ENCODE data around the gene MIER2. TPM values are rescaled to one million over a fixed set of nuclear protein-coding genes. Genes with fewer than 3 reads are reported as not detected.

MIER2 gene
- polyA plus RNA-seq, 1 of the 3 experiments (the other 2 are of a cell fraction): 15.9 TPM

DNA sequence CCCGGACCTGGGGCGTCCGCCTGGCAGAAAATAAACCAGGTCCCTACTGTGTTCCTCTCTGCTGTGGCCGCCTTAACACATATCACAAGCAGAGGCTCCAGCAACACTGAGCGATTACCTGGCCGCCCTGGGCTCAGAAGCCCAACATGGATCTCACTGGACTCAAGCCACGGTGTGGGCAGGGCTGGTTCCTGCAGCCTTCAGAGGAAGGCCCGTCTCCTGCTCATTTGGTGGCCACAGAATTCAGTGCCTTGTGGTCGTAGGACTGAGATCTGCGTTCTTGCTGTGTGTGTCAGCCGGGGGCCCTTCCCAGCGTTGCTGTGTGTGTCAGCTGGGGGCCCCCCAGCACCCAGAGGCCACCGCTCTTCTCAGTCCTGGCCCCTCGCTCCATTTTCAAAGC, 34.1 kb upstream of the MIER2 start:
- 80% methylated on average over 10 of the region's 14 CpGs for WGBS (ENCODE audit: low lambda C conversion rate)
- H3K9me3 ChIP-seq: no peaks in the 10 kb centered on the region
- no peaks in the 10 kb centered on the region for H3K27me3 ChIP-seq (ENCODE audit: insufficient read depth)
- no peak overlapping the region for H3K4me3 ChIP-seq (ENCODE audit: low read depth in 2 of 2, low read length in 1 of 2)
- no peaks in the 10 kb centered on the region for H3K36me3 ChIP-seq (replicated peaks in 1 of 2; ENCODE audit: control insufficient read depth in 1 of 2, insufficient read depth in 2 of 2, low read length in 1 of 2)
- H3F3A ChIP-seq (replicated peaks; ENCODE audit: insufficient read depth): no peaks in the 10 kb centered on the region
- no peaks in the 10 kb centered on the region for H3K79me2 ChIP-seq (ENCODE audit: insufficient read depth)
- ChIA-PET CTCF (no interaction called here), POLR2A (no interaction called here)
- no peak overlapping the region for H3K9ac ChIP-seq
- no peak overlapping the region for H3K27ac ChIP-seq (ENCODE audit: low read depth in 2 of 2, low read length in 1 of 2)
- no peaks in the 10 kb centered on the region for H3K9me2 ChIP-seq
- H4K20me1 ChIP-seq (ENCODE audit: insufficient read depth): no peaks in the 10 kb centered on the region
- TF ChIP-seq JUND (IDR thresholded peaks at IDR 0.05) (no peak), FOSL2 (IDR thresholded peaks at IDR 0.05; ENCODE audit: borderline replicate concordance, low read depth) (no peak), TEAD4 (IDR thresholded peaks at IDR 0.05; ENCODE audit: borderline replicate concordance, insufficient read depth) (no peak), SMC3 (IDR thresholded peaks at IDR 0.05; ENCODE audit: low read depth, low read length) (no peak), FOXM1 (IDR thresholded peaks at IDR 0.05; ENCODE audit: low read depth) (no peak), TCF12 (IDR thresholded peaks at IDR 0.05) (no peak), TAF1 (IDR thresholded peaks at IDR 0.05; ENCODE audit: borderline replicate concordance, low read depth, low read length) (no peak)
- H3K4me2 ChIP-seq: no peak overlapping the region
- no peak overlapping the region for H2AFZ ChIP-seq (ENCODE audit: low read depth)
- DNase-seq: no peak
- no peaks in the 10 kb centered on the region; a peak in 1 of 4 replicates for H3K4me1 ChIP-seq (ENCODE audit: control insufficient read depth in 1 of 2, insufficient read depth in 2 of 2, low read depth in 1 of 2, low read length in 1 of 2)

DNA sequence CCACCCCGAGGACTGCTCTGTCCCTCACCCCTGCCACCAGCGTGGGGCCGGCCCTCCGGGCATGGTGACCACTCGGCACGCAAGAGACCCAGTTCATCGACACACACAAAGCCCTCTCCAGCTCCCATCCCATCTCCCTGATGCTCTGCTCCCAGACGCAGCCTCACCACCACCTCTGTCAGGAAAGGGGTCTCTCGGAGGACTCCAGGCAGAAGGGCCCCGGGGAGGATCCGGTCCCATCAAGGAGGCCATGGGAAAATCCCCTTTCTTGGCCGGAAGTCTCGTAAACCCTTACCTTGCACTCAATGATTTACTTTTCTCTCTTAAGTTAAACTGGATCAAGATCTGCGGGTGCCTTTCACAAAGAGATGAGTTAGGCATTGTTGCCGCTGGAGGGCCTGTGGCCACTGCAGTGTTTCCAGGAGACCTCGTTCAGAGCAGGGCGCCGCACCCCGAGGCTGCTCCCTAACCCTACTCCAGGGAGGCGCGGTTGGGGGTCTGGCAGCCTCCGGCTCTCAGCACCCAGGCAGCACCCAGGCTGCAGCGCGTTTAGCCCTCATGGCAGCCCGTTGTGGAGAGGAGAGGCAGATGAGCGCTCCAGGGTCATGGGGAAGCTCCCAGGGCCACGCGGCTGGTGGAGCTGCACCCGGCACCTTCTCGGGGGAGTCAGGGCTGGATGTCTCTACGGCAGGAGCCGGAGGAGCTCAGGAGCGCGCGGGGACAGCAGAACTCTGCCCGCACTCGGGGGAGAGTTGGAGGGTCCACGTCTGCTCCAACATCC, 33.4 kb upstream of the MIER2 start:
- ChIA-PET POLR2A (interaction anchor here (0.6 kb wide), 1 partner anchor 61 kb away, joined by 3 read pairs; no protein-coding TSS in a partner anchor), CTCF (no interaction called here)
- peak; percentile 50 for DNase-seq
- H3K27me3 ChIP-seq (ENCODE audit: insufficient read depth): no peaks in the 10 kb centered on the region; the same call in 1 of the 2 replicates
- H3K4me2 ChIP-seq: no peak overlapping the region
- no peaks in the 10 kb centered on the region for H3K9me3 ChIP-seq
- H3F3A ChIP-seq (replicated peaks; ENCODE audit: insufficient read depth): no peaks in the 10 kb centered on the region
- H2AFZ ChIP-seq (ENCODE audit: low read depth): no peak overlapping the region
- no peaks in the 10 kb centered on the region for H3K9me2 ChIP-seq
- TF ChIP-seq TEAD4 (IDR thresholded peaks at IDR 0.05; ENCODE audit: borderline replicate concordance, insufficient read depth): no peak
- TF ChIP-seq CHD2 (IDR thresholded peaks at IDR 0.05; ENCODE audit: low read length, partially characterized antibody): no peak
- H4K20me1 ChIP-seq (ENCODE audit: insufficient read depth): no peaks in the 10 kb centered on the region
- no peaks in the 10 kb centered on the region for H3K79me2 ChIP-seq (ENCODE audit: insufficient read depth)
- H3K9ac ChIP-seq: no peak overlapping the region
- H3K4me1 ChIP-seq (ENCODE audit: control insufficient read depth in 1 of 2, insufficient read depth in 2 of 2, low read depth in 1 of 2, low read length in 1 of 2): no peaks in the 10 kb centered on the region; a peak in 1 of 4 replicates
- H3K4me3 ChIP-seq (ENCODE audit: low read depth in 2 of 2, low read length in 1 of 2): no peak overlapping the region
- WGBS (ENCODE audit: low lambda C conversion rate): 43% methylated on average over 23 of the region's 38 CpGs
- H3K27ac ChIP-seq (ENCODE audit: low read depth in 2 of 2, low read length in 1 of 2): no peak overlapping the region
- no peaks in the 10 kb centered on the region for H3K36me3 ChIP-seq (replicated peaks in 1 of 2; ENCODE audit: control insufficient read depth in 1 of 2, insufficient read depth in 2 of 2, low read length in 1 of 2)

DNA sequence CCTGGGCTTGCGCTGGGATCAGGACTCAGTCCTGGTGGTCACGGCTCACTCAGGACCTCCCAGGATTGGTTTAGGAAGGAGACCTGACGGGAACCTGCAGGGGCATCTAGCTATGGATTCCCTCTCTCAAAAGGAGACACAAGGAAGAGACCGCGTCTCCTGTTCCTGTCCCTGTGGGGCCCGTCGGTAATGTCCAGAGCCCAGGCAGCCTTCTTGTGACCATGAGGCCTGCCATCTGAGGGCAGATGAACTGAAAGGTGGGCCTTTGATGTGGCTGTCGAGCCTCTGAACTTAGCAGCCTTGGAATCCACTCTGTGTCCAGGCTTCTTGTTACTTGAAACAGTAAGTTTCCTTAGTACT, 31.5 kb upstream of the MIER2 start:
- H2AFZ ChIP-seq (ENCODE audit: low read depth): no peak overlapping the region
- H3K79me2 ChIP-seq (ENCODE audit: insufficient read depth): no peaks in the 10 kb centered on the region
- DNase-seq: no peak
- no peaks in the 10 kb centered on the region; the same call in 1 of the 2 replicates for H3K27me3 ChIP-seq (ENCODE audit: insufficient read depth)
- no peak overlapping the region for H3K4me3 ChIP-seq (ENCODE audit: low read depth in 2 of 2, low read length in 1 of 2)
- H3K27ac ChIP-seq (ENCODE audit: low read depth in 2 of 2, low read length in 1 of 2): no peak overlapping the region
- H3K9me2 ChIP-seq: no peaks in the 10 kb centered on the region
- no peaks in the 10 kb centered on the region for H4K20me1 ChIP-seq (ENCODE audit: insufficient read depth)
- no peak overlapping the region for H3K9ac ChIP-seq
- H3K9me3 ChIP-seq: no peaks in the 10 kb centered on the region
- ChIA-PET CTCF (interaction anchor here (1.1 kb wide), 1 partner anchor 8 kb away, joined by 3 read pairs; no protein-coding TSS in a partner anchor), POLR2A (no interaction called here)
- H3F3A ChIP-seq (replicated peaks; ENCODE audit: insufficient read depth): no peaks in the 10 kb centered on the region
- WGBS (ENCODE audit: low lambda C conversion rate): 75% methylated on average over 4 of the region's 8 CpGs
- H3K36me3 ChIP-seq (replicated peaks in 1 of 2; ENCODE audit: control insufficient read depth in 1 of 2, insufficient read depth in 2 of 2, low read length in 1 of 2): no peaks in the 10 kb centered on the region
- peaks cover 0 to 15% of the 10 kb centered on the region in 2 experiments; a peak in 1 of 4 replicates for H3K4me1 ChIP-seq (ENCODE audit: control insufficient read depth in 1 of 2, insufficient read depth in 2 of 2, low read depth in 1 of 2, low read length in 1 of 2)
- H3K4me2 ChIP-seq: no peak overlapping the region
- TF ChIP-seq, protein P1, sequence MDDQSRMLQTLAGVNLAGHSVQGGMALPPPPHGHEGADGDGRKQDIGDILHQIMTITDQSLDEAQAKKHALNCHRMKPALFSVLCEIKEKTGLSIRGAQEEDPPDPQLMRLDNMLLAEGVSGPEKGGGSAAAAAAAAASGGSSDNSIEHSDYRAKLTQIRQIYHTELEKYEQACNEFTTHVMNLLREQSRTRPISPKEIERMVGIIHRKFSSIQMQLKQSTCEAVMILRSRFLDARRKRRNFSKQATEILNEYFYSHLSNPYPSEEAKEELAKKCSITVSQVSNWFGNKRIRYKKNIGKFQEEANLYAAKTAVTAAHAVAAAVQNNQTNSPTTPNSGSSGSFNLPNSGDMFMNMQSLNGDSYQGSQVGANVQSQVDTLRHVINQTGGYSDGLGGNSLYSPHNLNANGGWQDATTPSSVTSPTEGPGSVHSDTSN (IDR thresholded peaks at IDR 0.05): no peak
- TF ChIP-seq, protein P2, sequence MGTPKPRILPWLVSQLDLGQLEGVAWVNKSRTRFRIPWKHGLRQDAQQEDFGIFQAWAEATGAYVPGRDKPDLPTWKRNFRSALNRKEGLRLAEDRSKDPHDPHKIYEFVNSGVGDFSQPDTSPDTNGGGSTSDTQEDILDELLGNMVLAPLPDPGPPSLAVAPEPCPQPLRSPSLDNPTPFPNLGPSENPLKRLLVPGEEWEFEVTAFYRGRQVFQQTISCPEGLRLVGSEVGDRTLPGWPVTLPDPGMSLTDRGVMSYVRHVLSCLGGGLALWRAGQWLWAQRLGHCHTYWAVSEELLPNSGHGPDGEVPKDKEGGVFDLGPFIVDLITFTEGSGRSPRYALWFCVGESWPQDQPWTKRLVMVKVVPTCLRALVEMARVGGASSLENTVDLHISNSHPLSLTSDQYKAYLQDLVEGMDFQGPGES (IDR thresholded peaks at IDR 0.05; ENCODE audit: low read depth, low read length): no peak
- TF ChIP-seq TCF12 (IDR thresholded peaks at IDR 0.05) (no peak), RAD21 (IDR thresholded peaks at IDR 0.05; ENCODE audit: low read length) (no peak), TAF1 (IDR thresholded peaks at IDR 0.05; ENCODE audit: borderline replicate concordance, low read depth, low read length) (no peak), CHD2 (IDR thresholded peaks at IDR 0.05; ENCODE audit: low read length, partially characterized antibody) (no peak), EZH2phosphoT487 (IDR thresholded peaks at IDR 0.05; ENCODE audit: borderline replicate concordance, low read depth) (no peak), TEAD4 (IDR thresholded peaks at IDR 0.05; ENCODE audit: borderline replicate concordance, insufficient read depth) (no peak), SIN3A (IDR thresholded peaks at IDR 0.05; ENCODE audit: borderline replicate concordance, low read depth, low read length) (no peak), YY1 (IDR thresholded peaks at IDR 0.05; ENCODE audit: low read depth) (no peak)
- TF ChIP-seq, protein P3, sequence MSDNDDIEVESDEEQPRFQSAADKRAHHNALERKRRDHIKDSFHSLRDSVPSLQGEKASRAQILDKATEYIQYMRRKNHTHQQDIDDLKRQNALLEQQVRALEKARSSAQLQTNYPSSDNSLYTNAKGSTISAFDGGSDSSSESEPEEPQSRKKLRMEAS (IDR thresholded peaks at IDR 0.05; ENCODE audit: low read depth): no peak
- TF ChIP-seq, protein P4, sequence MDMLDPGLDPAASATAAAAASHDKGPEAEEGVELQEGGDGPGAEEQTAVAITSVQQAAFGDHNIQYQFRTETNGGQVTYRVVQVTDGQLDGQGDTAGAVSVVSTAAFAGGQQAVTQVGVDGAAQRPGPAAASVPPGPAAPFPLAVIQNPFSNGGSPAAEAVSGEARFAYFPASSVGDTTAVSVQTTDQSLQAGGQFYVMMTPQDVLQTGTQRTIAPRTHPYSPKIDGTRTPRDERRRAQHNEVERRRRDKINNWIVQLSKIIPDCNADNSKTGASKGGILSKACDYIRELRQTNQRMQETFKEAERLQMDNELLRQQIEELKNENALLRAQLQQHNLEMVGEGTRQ (IDR thresholded peaks at IDR 0.05; ENCODE audit: borderline replicate concordance, low read depth, low read length): no peak
- TF ChIP-seq, protein P5, sequence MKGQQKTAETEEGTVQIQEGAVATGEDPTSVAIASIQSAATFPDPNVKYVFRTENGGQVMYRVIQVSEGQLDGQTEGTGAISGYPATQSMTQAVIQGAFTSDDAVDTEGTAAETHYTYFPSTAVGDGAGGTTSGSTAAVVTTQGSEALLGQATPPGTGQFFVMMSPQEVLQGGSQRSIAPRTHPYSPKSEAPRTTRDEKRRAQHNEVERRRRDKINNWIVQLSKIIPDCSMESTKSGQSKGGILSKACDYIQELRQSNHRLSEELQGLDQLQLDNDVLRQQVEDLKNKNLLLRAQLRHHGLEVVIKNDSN (IDR thresholded peaks at IDR 0.05; ENCODE audit: borderline replicate concordance, low read depth): no peak
